ENCODE measurements around the gene NDUFAF7.

GRCh38 chr2:37192551-37192950 lies 38.9 kb upstream of the NDUFAF7 start:
- no peak for TF ChIP-seq POLR2AphosphoS5 (IDR thresholded peaks at IDR 0.05)
- TF ChIP-seq CTCF (IDR thresholded peaks at IDR 0.05 in 8 of 11, conservative IDR thresholded peaks at IDR 0.05 in 3 of 11): no peak

Data from spleen (tissue), 7 donors.